22Rv1 (cell line): ENCODE results near the gene MAP6.

ENCODE experiments used
- H3K27ac ChIP-seq: fragments of 450-650 bp; 2 replicates; pipeline ENCODE4 v1.5.1; 2017
- ZFX ChIP-seq: fragments of 450-650 bp; IDR thresholded peaks from 2 replicates; pipeline ENCODE4 v1.6.1; 2017; ENCODE audit warnings: antibody characterized with exemption, borderline replicate concordance
- TF ChIP-seq, protein P1 (sequence below): fragments of 450-650 bp; IDR thresholded peaks from 2 replicates; pipeline ENCODE4 v1.5.1; 2017; ENCODE audit warnings: mild to moderate bottlenecking

The MAP6 gene

DNA sequence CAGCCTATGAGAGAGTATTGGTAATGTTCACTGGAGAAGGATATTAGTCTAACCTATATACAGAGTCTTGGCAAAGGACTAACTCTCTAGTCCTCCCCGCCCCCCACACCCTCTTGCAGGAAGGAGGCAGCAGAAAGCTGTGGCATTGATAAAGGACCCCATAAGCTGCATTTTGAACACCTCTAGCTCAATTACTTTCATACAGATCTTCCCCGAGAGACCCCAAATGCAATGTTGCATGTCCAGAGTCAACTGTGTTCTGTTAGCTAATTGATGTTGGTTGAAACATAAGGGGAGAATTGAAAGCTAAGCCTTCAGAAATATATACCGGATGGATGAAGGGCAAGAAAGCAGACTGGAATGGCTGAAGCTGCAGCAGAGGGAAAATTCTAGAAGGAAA lies 2.8 kb downstream of the MAP6 start:
- H3K27ac ChIP-seq = no peak overlapping the region
- no peak for TF ChIP-seq ZFX
- TF ChIP-seq, protein P1, sequence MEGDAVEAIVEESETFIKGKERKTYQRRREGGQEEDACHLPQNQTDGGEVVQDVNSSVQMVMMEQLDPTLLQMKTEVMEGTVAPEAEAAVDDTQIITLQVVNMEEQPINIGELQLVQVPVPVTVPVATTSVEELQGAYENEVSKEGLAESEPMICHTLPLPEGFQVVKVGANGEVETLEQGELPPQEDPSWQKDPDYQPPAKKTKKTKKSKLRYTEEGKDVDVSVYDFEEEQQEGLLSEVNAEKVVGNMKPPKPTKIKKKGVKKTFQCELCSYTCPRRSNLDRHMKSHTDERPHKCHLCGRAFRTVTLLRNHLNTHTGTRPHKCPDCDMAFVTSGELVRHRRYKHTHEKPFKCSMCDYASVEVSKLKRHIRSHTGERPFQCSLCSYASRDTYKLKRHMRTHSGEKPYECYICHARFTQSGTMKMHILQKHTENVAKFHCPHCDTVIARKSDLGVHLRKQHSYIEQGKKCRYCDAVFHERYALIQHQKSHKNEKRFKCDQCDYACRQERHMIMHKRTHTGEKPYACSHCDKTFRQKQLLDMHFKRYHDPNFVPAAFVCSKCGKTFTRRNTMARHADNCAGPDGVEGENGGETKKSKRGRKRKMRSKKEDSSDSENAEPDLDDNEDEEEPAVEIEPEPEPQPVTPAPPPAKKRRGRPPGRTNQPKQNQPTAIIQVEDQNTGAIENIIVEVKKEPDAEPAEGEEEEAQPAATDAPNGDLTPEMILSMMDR = no peak

DNA sequence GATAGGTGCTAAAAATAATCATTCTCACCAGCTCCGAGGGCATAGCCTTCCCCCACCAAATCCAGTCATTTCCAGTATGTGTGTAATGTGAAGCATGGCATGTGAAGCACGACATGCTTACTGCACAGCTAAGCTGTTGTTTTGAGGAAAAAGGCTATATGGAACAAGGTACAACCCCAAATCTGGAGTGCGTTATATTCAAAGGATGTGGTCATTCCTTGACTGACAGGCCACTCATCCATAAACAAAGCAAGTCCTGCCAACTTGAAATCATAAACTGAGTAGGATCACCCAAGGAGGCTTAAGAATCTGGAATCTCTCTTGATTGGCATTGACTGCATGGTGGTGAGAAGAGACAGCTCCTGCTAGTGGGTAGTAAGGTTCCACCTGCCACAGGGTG lies 3.7 kb downstream of the MAP6 start:
- no peak for TF ChIP-seq ZFX
- TF ChIP-seq, protein P1 = no peak
- no peak overlapping the region for H3K27ac ChIP-seq

DNA sequence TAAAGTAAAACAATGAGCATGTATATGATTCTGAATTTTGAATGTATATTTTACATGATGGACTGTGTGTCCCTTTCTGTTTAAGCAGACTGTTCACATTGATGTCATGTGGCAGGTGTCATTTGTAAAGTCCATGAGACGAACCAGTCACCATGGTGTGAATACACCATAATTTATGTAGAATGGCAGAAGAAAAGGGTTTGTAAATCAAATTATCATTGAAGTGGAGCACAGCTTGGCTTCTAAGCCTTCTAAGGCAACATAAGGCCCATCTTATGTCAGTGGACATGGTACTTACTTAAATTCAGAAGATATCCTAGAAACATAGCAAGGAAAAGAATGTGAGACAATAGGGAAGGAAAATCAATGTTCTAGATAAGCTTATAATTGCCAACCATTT lies 4.4 kb downstream of the MAP6 start:
- H3K27ac ChIP-seq = no peak overlapping the region
- TF ChIP-seq, protein P1 = no peak
- TF ChIP-seq ZFX = no peak

DNA sequence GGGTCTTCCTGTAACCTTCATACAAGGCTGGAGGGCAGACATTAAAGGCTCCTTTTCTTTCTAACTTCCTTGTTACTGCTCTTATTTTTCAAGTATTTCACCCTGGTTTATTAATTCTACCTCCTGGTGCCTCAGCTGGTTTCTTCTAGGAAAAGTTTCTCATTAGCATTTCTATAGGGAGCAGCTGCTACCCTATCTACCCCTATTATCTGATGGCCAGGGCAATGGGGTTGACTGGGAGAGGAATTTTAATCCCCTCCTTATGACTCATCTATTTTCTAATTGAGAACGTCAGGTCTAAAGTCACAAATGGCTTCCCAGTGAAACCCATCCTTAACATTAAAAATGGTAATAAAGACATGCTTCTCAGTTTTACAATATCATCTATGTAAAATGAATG lies 5.0 kb downstream of the MAP6 start:
- no peak overlapping the region for H3K27ac ChIP-seq
- TF ChIP-seq, protein P1 = no peak
- no peak for TF ChIP-seq ZFX

DNA sequence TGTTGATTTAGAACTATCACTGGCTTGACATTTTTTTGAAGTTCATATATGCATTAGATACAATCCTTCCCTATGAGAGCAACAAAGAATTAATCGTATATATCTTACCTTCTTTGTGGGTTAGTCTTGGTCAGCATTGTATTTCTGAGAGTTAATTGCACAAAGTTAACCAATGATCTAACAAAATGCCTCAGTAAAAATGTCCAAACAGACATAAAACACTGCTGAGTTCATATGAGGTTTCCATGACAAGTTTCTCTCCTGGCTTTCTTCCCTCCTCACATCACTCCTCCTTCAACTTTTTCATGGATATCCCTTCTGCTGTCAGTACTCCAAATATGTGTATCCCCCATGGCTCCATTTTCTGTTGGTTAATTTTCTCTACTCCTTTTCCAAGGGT lies 9.0 kb downstream of the MAP6 start:
- no peak for TF ChIP-seq ZFX
- TF ChIP-seq, protein P1 = no peak
- H3K27ac ChIP-seq = no peak overlapping the region

DNA sequence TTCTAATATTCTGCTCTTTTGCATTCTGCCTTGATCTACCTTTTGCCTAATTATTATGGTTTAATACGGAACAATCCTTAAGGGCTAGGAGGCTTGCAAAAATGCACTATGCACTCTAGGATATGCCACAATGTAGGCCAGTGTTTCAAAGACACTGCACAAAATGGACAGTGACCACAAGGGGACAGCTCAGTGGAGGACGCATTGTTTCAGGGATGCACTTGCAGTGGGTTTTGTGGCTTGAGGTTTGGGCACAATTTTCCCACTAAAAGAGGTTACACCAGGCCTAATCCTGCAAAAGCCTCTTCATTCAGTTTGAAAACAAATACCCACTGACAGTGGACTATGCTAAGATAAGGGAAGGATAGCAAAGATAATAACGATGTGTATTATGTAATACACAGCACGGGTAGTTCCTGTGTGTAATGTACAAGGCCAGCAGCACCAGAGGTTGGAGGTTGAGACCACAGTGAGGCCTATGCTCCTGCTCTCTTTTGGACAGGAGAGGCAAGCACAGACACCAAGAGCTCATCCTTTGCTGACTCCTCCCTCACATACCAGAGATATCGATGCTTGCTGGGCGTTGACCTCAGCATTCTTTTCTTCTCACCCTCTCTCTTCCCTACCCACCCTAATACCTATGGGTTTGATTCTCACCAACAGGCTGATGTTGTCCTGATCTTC lies 12.7 kb downstream of the MAP6 start:
- no peak overlapping the region for H3K27ac ChIP-seq
- TF ChIP-seq, protein P1 = no peak
- TF ChIP-seq ZFX = no peak

DNA sequence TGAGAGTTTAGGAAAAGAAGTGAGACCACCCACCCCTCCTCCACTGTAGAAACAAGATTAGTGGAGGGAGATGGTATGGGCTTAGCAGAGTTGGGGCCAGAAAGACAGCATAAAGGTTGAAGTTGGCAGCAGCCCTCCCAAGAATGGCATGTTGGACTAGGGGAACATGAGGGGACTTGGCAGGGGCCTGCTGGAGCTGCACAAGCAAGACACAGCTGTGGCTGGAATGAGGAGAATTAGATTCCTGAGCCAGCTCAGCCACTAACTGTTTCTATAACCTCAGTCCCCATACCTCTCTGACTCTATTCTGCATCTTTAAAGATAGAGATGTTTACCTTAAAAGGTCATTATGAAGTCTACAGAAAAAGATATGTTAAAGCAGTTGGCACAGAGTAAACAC lies 13.2 kb downstream of the MAP6 start:
- no peak overlapping the region for H3K27ac ChIP-seq
- TF ChIP-seq, protein P1 = no peak
- TF ChIP-seq ZFX = no peak
